ENCODE measurements around the gene ZBTB38. TPM values are rescaled to one million over a fixed set of nuclear protein-coding genes. Genes with fewer than 3 reads are reported as not detected.

The ZBTB38 gene
- total RNA-seq, 1 donor = 181 TPM

- Histone ChIP-seq H3K9me3 (ENCODE audit: low read depth, low read length) (no peaks in the 10 kb centered on the region), H3K4me1 (ENCODE audit: insufficient read depth, low read length) (peaks cover 61% of the 10 kb centered on the region), H3K36me3 (ENCODE audit: insufficient read depth, low read length) (no peaks in the 10 kb centered on the region), H2AFZ (ENCODE audit: low read length) (peak overlapping the region; percentile 67), H3K79me2 (ENCODE audit: insufficient read depth, low read length) (no peaks in the 10 kb centered on the region), H3K4me3 (ENCODE audit: insufficient read depth, low read length) (no peak overlapping the region), H3K27me3 (ENCODE audit: insufficient read depth, low read length) (no peaks in the 10 kb centered on the region), H3K4me2 (ENCODE audit: insufficient read depth, low read length) (peak overlapping the region; percentile 1), H3K27ac (ENCODE audit: low read depth, low read length) (peak overlapping the region; percentile 97), H4K20me1 (ENCODE audit: insufficient read depth, low read length) (no peaks in the 10 kb centered on the region)
- TF ChIP-seq CTCF (IDR thresholded peaks at IDR 0.05; ENCODE audit: extremely low read depth, low read depth, low read length) = no peak
- no peak for DNase-seq (ENCODE audit: insufficient read length, low spot score, missing footprints)
Measured at GRCh38 chr3:141333836-141334626, 34.3 kb upstream of the ZBTB38 start.

GRCh38 chr3:141334627-141335250, 33.6 kb upstream of the ZBTB38 start:
- no peak for TF ChIP-seq CTCF (IDR thresholded peaks at IDR 0.05; ENCODE audit: extremely low read depth, low read depth, low read length)
- H3K4me2 ChIP-seq (ENCODE audit: insufficient read depth, low read length) = no peak overlapping the region
- no peak for DNase-seq (ENCODE audit: insufficient read length, low spot score, missing footprints)
- H3K4me3 ChIP-seq (ENCODE audit: insufficient read depth, low read length) = no peak overlapping the region
- H2AFZ ChIP-seq (ENCODE audit: low read length) = no peak overlapping the region
- H4K20me1 ChIP-seq (ENCODE audit: insufficient read depth, low read length) = no peaks in the 10 kb centered on the region
- no peaks in the 10 kb centered on the region for H3K36me3 ChIP-seq (ENCODE audit: insufficient read depth, low read length)
- H3K27ac ChIP-seq (ENCODE audit: low read depth, low read length) = peak overlapping the region; percentile 97
- H3K9me3 ChIP-seq (ENCODE audit: low read depth, low read length) = no peaks in the 10 kb centered on the region
- H3K27me3 ChIP-seq (ENCODE audit: insufficient read depth, low read length) = no peaks in the 10 kb centered on the region
- H3K4me1 ChIP-seq (ENCODE audit: insufficient read depth, low read length) = peaks cover 61% of the 10 kb centered on the region
- no peaks in the 10 kb centered on the region for H3K79me2 ChIP-seq (ENCODE audit: insufficient read depth, low read length)

- Histone ChIP-seq H4K20me1 (ENCODE audit: insufficient read depth, low read length) (no peaks in the 10 kb centered on the region), H3K4me1 (ENCODE audit: insufficient read depth, low read length) (peaks cover 60% of the 10 kb centered on the region), H3K36me3 (ENCODE audit: insufficient read depth, low read length) (no peaks in the 10 kb centered on the region), H2AFZ (ENCODE audit: low read length) (peak overlapping the region; percentile 33), H3K79me2 (ENCODE audit: insufficient read depth, low read length) (no peaks in the 10 kb centered on the region), H3K4me3 (ENCODE audit: insufficient read depth, low read length) (no peak overlapping the region), H3K9me3 (ENCODE audit: low read depth, low read length) (no peaks in the 10 kb centered on the region), H3K4me2 (ENCODE audit: insufficient read depth, low read length) (no peak overlapping the region), H3K27me3 (ENCODE audit: insufficient read depth, low read length) (no peaks in the 10 kb centered on the region), H3K27ac (ENCODE audit: low read depth, low read length) (peak overlapping the region; percentile 97)
- peak; percentile 63 for DNase-seq (ENCODE audit: insufficient read length, low spot score, missing footprints)
- no peak for TF ChIP-seq CTCF (IDR thresholded peaks at IDR 0.05; ENCODE audit: extremely low read depth, low read depth, low read length)
Measured at GRCh38 chr3:141335531-141336061, 32.7 kb upstream of the ZBTB38 start.
